HEK293 (cell line): ENCODE results near the gene ZNF22.

Source experiments
- CTCF ChIA-PET: fragments of 350-600 bp; formaldehyde crosslinking; extraction: SDS; loops from one replicate; lab custom pipeline; 2021; ENCODE audit warnings: antibody characterized with exemption; lab: Yijun Ruan, JAX
- POLR2A ChIA-PET: fragments of 300-600 bp; formaldehyde crosslinking; extraction: SDS; loops from one replicate; lab custom pipeline; 2020; ENCODE audit warnings: antibody characterized with exemption, inconsistent platforms; lab: Yijun Ruan, JAX
- H3K27ac ChIP-seq: fragments of 200-500 bp; sonication (Bioruptor generic); 2 replicates; pipeline ENCODE4 v1.5.1; 2014; ENCODE audit warnings: low read depth, low read length, control low read depth, inconsistent platforms; ENCODE audit errors: extremely low read depth
- H3K36me3 ChIP-seq, 2 experiments: fragments of 200-500 bp in 1 of 2; sonication (Bioruptor generic) in 1 of 2; 1 replicate in 1 of 2; 2 replicates in 1 of 2; pipeline ENCODE4 v1.5.1; 2014 to 2017; ENCODE audit warnings: inconsistent platforms in 2 of 2, low read length in 2 of 2; ENCODE audit not compliant: control insufficient read depth in 2 of 2, insufficient read depth in 1 of 2
- H3K4me1 ChIP-seq: fragments of 200-500 bp; sonication (Bioruptor generic); 2 replicates; pipeline ENCODE4 v1.5.1; 2014; ENCODE audit warnings: mild to moderate bottlenecking, low read length, inconsistent platforms; ENCODE audit not compliant: control insufficient read depth, insufficient read depth
- H3K4me3 ChIP-seq: 2 replicates; pipeline ENCODE4 v1.5.1; 2011; ENCODE audit warnings: low read depth, mild to moderate bottlenecking, control low read depth, low read length, moderate library complexity
- H3K9me3 ChIP-seq: fragments of 200-500 bp; sonication (Bioruptor generic); 2 replicates; pipeline ENCODE4 v1.5.1; 2014; ENCODE audit warnings: low read depth, low read length, inconsistent platforms; ENCODE audit not compliant: control insufficient read depth, insufficient read depth
- BCL11A ChIP-seq: fragments of 450-650 bp; formaldehyde crosslinking; IDR thresholded peaks from 2 replicates; pipeline ENCODE4 v1.5.1; 2016; ENCODE audit warnings: low read depth, missing biosample characterization, missing genetic modification characterization
- CTCF ChIP-seq: fragments of 450-650 bp; formaldehyde crosslinking; IDR thresholded peaks from 2 replicates; pipeline ENCODE4 v1.5.1; 2016; ENCODE audit warnings: missing biosample characterization, missing genetic modification characterization
- SCRT1 ChIP-seq: fragments of 450-650 bp; formaldehyde crosslinking; IDR thresholded peaks from 2 replicates; pipeline ENCODE4 v1.5.1; 2016; ENCODE audit warnings: missing biosample characterization, missing genetic modification characterization, borderline replicate concordance
- ZNF114 ChIP-seq: fragments of 450-650 bp; formaldehyde crosslinking; IDR thresholded peaks from 2 replicates; pipeline ENCODE4 v1.5.0; 2017; ENCODE audit warnings: missing biosample characterization, missing genetic modification characterization
- ZNF121 ChIP-seq: fragments of 450-650 bp; formaldehyde crosslinking; IDR thresholded peaks from 2 replicates; pipeline ENCODE4 v1.5.1; 2016; ENCODE audit warnings: missing biosample characterization, missing genetic modification characterization
- ZNF302 ChIP-seq: fragments of 450-650 bp; formaldehyde crosslinking; IDR thresholded peaks from 2 replicates; pipeline ENCODE4 v1.5.1; 2016; ENCODE audit warnings: missing biosample characterization, missing genetic modification characterization, low read depth
- ZNF335 ChIP-seq: fragments of 450-650 bp; formaldehyde crosslinking; conservative IDR thresholded peaks from 2 replicates; pipeline ENCODE4 v1.5.1; 2016; ENCODE audit warnings: missing biosample characterization, missing genetic modification characterization
- ZNF433 ChIP-seq: fragments of 450-650 bp; formaldehyde crosslinking; IDR thresholded peaks from 2 replicates; pipeline ENCODE4 v1.5.1; 2016; ENCODE audit warnings: missing biosample characterization, missing genetic modification characterization, low read depth
- ZNF473 ChIP-seq: fragments of 450-650 bp; formaldehyde crosslinking; IDR thresholded peaks from 2 replicates; pipeline ENCODE4 v1.5.1; 2017; ENCODE audit warnings: missing biosample characterization, missing genetic modification characterization
- ZNF513 ChIP-seq: fragments of 450-650 bp; IDR thresholded peaks from 2 replicates; pipeline ENCODE4 v1.5.1; 2018; ENCODE audit warnings: missing biosample characterization, missing genetic modification characterization
- ZNF555 ChIP-seq: fragments of 450-650 bp; formaldehyde crosslinking; conservative IDR thresholded peaks from 2 replicates; pipeline ENCODE4 v1.5.1; 2017; ENCODE audit warnings: missing biosample characterization, mild to moderate bottlenecking, missing genetic modification characterization, inconsistent platforms
- ZNF560 ChIP-seq: fragments of 450-650 bp; formaldehyde crosslinking; IDR thresholded peaks from 2 replicates; pipeline ENCODE4 v1.5.1; 2017; ENCODE audit warnings: missing biosample characterization, missing genetic modification characterization, borderline replicate concordance
- ZNF585B ChIP-seq: fragments of 450-650 bp; formaldehyde crosslinking; IDR thresholded peaks from 2 replicates; pipeline ENCODE4 v1.5.1; 2016; ENCODE audit warnings: missing biosample characterization, missing genetic modification characterization
- ZNF596 ChIP-seq: fragments of 450-650 bp; IDR thresholded peaks from 2 replicates; pipeline ENCODE4 v1.5.0; 2018; ENCODE audit warnings: missing biosample characterization, mild to moderate bottlenecking, missing genetic modification characterization, moderate library complexity
- ZNF658 ChIP-seq: fragments of 450-650 bp; formaldehyde crosslinking; IDR thresholded peaks from 2 replicates; pipeline ENCODE4; 2016; ENCODE audit warnings: missing biosample characterization, missing genetic modification characterization
- ZNF76 ChIP-seq: fragments of 450-650 bp; formaldehyde crosslinking; IDR thresholded peaks from 2 replicates; pipeline ENCODE4; 2016; ENCODE audit warnings: low read depth, missing biosample characterization, missing genetic modification characterization, borderline replicate concordance
- ZNF776 ChIP-seq: fragments of 450-650 bp; formaldehyde crosslinking; IDR thresholded peaks from 2 replicates; pipeline ENCODE4 v1.5.0; 2017; ENCODE audit warnings: missing biosample characterization, missing genetic modification characterization, borderline replicate concordance
- ZNF837 ChIP-seq: fragments of 450-650 bp; formaldehyde crosslinking; IDR thresholded peaks from 2 replicates; pipeline ENCODE4 v1.5.1; 2016; ENCODE audit warnings: missing biosample characterization, missing genetic modification characterization
- ZNF843 ChIP-seq: fragments of 450-650 bp; formaldehyde crosslinking; IDR thresholded peaks from 2 replicates; pipeline ENCODE4 v1.5.1; 2016; ENCODE audit warnings: missing biosample characterization, missing genetic modification characterization
- TF ChIP-seq, protein P1 (sequence below): fragments of 450-650 bp; formaldehyde crosslinking; IDR thresholded peaks from 2 replicates; pipeline ENCODE4 v1.5.1; 2016; ENCODE audit warnings: missing biosample characterization, missing genetic modification characterization, borderline replicate concordance
- TF ChIP-seq, protein P2 (sequence below): fragments of 450-650 bp; formaldehyde crosslinking; IDR thresholded peaks from 2 replicates; pipeline ENCODE4 v1.5.1; 2017; ENCODE audit warnings: missing biosample characterization, missing genetic modification characterization
- TF ChIP-seq, protein P3 (sequence below): fragments of 450-650 bp; formaldehyde crosslinking; IDR thresholded peaks from 2 replicates; pipeline ENCODE4 v1.5.1; 2016; ENCODE audit warnings: missing biosample characterization, missing genetic modification characterization
- TF ChIP-seq, protein P4 (sequence below): fragments of 450-650 bp; formaldehyde crosslinking; IDR thresholded peaks from 2 replicates; pipeline ENCODE4 v1.5.1; 2016; ENCODE audit warnings: missing biosample characterization, missing genetic modification characterization

Gene ZNF22

DNA sequence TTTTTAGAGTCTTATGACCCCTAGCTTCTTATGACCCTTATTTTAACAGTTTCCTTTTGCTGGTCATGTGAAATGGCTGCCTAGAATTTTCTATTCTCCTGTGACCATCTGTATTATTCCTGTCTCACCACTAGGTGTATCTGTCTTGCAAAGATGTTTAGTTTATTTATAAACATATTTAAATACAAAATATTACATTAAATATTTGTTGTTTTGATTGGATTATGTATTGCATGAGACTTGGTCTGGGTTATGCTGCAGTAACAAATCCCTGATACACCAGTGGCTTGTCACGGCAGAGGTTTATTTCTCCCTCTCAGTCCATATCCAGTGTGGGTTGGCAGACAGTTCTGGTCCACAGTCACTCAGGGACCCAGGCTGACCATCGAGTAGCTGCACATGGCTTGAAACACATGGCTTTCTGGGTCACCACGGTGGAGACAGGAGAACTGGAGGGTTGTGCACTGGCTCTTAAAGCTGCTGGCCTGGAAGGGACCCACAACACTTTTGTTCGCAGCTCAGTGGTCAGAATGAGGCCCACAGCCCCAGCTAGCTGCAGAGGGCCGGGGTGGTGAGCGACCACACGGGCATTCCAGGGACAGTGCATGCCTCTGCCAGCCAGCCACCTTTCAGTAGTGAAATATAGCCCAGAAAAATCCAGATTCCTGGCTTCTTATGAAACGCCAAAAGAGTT is 33.8 kb upstream of the ZNF22 start:
- TF ChIP-seq ZNF76 (tag by site-specific recombination) (no peak), CTCF (tag by site-specific recombination) (no peak), ZNF335 (tag by site-specific recombination) (no peak), ZNF837 (tag by site-specific recombination) (no peak), ZNF843 (tag by site-specific recombination) (no peak), ZNF555 (no peak), ZNF560 (tag by site-specific recombination) (no peak), ZNF585B (tag by site-specific recombination) (no peak), ZNF302 (tag by site-specific recombination) (no peak), ZNF658 (tag by site-specific recombination) (no peak), ZNF121 (tag by site-specific recombination) (no peak)
- TF ChIP-seq, protein P1, sequence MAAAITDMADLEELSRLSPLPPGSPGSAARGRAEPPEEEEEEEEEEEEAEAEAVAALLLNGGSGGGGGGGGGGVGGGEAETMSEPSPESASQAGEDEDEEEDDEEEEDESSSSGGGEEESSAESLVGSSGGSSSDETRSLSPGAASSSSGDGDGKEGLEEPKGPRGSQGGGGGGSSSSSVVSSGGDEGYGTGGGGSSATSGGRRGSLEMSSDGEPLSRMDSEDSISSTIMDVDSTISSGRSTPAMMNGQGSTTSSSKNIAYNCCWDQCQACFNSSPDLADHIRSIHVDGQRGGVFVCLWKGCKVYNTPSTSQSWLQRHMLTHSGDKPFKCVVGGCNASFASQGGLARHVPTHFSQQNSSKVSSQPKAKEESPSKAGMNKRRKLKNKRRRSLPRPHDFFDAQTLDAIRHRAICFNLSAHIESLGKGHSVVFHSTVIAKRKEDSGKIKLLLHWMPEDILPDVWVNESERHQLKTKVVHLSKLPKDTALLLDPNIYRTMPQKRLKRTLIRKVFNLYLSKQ (tag by site-specific recombination): no peak
- TF ChIP-seq, protein P2, sequence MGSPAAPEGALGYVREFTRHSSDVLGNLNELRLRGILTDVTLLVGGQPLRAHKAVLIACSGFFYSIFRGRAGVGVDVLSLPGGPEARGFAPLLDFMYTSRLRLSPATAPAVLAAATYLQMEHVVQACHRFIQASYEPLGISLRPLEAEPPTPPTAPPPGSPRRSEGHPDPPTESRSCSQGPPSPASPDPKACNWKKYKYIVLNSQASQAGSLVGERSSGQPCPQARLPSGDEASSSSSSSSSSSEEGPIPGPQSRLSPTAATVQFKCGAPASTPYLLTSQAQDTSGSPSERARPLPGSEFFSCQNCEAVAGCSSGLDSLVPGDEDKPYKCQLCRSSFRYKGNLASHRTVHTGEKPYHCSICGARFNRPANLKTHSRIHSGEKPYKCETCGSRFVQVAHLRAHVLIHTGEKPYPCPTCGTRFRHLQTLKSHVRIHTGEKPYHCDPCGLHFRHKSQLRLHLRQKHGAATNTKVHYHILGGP: no peak
- TF ChIP-seq, protein P3, sequence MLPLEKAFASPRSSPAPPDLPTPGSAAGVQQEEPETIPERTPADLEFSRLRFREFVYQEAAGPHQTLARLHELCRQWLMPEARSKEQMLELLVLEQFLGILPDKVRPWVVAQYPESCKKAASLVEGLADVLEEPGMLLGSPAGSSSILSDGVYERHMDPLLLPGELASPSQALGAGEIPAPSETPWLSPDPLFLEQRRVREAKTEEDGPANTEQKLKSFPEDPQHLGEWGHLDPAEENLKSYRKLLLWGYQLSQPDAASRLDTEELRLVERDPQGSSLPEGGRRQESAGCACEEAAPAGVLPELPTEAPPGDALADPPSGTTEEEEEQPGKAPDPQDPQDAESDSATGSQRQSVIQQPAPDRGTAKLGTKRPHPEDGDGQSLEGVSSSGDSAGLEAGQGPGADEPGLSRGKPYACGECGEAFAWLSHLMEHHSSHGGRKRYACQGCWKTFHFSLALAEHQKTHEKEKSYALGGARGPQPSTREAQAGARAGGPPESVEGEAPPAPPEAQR (tag by site-specific recombination): no peak
- TF ChIP-seq, protein P4, sequence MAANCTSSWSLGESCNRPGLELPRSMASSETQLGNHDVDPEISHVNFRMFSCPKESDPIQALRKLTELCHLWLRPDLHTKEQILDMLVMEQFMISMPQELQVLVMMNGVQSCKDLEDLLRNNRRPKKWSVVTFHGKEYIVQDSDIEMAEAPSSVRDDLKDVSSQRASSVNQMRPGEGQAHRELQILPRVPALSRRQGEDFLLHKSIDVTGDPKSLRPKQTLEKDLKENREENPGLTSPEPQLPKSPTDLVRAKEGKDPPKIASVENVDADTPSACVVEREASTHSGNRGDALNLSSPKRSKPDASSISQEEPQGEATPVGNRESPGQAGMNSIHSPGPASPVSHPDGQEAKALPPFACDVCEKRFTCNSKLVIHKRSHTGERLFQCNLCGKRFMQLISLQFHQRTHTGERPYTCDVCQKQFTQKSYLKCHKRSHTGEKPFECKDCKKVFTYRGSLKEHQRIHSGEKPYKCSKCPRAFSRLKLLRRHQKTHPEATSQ (tag by site-specific recombination): no peak
- peaks cover 0 to 15% of the 10 kb centered on the region in 2 experiments; a peak in 1 of 3 replicates for H3K36me3 ChIP-seq
- POLR2A ChIA-PET: interaction anchor here (1.6 kb wide), 1 partner anchor 12 kb away, joined by 4 read pairs; the partner anchor contains the start of gene DEPP1
- H3K4me3 ChIP-seq: no peak overlapping the region
- no peaks in the 10 kb centered on the region for H3K9me3 ChIP-seq
- no peak overlapping the region for H3K27ac ChIP-seq
- CTCF ChIA-PET: interaction anchor here (0.6 to 2.1 kb wide), 7 partner anchors 9 to 36 kb away, joined by 3 to 7 read pairs (median 3); partner anchors contain the start of gene DEPP1
- H3K4me1 ChIP-seq: peaks cover 8% of the 10 kb centered on the region; the same call in 1 of the 2 replicates

DNA sequence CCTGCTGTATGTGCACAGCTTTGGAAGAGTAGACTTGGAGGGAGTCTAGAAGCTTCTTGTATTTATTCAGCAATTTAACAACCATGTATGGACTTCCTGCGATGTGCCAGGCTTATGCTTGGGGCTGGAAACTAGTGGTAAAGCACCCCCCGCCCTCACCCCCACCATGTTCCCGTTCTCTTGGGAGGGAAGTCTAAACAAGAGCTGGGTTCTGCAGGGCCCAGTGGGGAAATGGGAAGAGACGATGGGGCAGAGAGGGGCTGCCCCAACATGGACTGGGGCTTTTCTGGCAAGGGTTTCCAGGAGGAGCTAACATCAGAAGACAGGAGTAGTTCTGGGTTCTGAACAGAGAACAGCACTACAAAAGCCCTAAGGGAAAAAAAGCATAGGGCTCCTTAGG is 33.1 kb upstream of the ZNF22 start:
- POLR2A ChIA-PET: interaction anchor here (0.6 to 1.2 kb wide), 2 partner anchors 10 to 99 kb away, joined by 3 read pairs; partner anchors contain the start of gene DEPP1
- Histone ChIP-seq H3K36me3 (peaks cover 0 to 17% of the 10 kb centered on the region in 2 experiments; a peak in 1 of 3 replicates), H3K4me3 (no peak overlapping the region), H3K4me1 (peaks cover 8% of the 10 kb centered on the region; the same call in 1 of the 2 replicates), H3K9me3 (no peaks in the 10 kb centered on the region), H3K27ac (no peak overlapping the region)
- CTCF ChIA-PET: interaction anchor here (1.2 to 2.1 kb wide), 3 partner anchors 10 to 36 kb away, joined by 3 to 5 read pairs (median 4); partner anchors contain the start of gene DEPP1
- TF ChIP-seq ZNF433 (tag by site-specific recombination) (no peak), BCL11A (tag by site-specific recombination) (no peak), SCRT1 (tag by site-specific recombination) (no peak), ZNF776 (tag by site-specific recombination) (no peak), ZNF114 (tag by site-specific recombination) (no peak), ZNF513 (tag by site-specific recombination) (no peak), ZNF473 (tag by site-specific recombination) (no peak), ZNF596 (tag by site-specific recombination) (no peak), ZNF555 (no peak)
- TF ChIP-seq, protein P3 (tag by site-specific recombination): no peak
